ENCODE results near the gene EPS15. TPM values are rescaled to one million over a fixed set of nuclear protein-coding genes. Genes with fewer than 3 reads are reported as not detected.
A peak's percentile ranks its signal among the peaks of the same experiment; 100 is the strongest.
"Not testable (repeated sequence)": the region's sequence is repeated elsewhere in the genome, so short reads cannot be mapped to it uniquely, and the experiment has no call there.

Gene EPS15
- total RNA-seq, 1 donor from 2014 or later: 66.1 TPM

GRCh38 chr1:51489472-51489871, 29.6 kb downstream of the EPS15 start:
- DNase-seq (ENCODE audit: missing footprints) (no peak), ATAC-seq (no peak)
- intact Hi-C loops (cut with DNase I): no loop called here

- ATAC-seq (no peak), DNase-seq (ENCODE audit: missing footprints) (no peak)
- intact Hi-C loops (cut with DNase I): no loop called here
Observed at GRCh38 chr1:51488372-51489050, 30.6 kb downstream of the EPS15 start.

- DNase-seq (ENCODE audit: missing footprints): no peak
- intact Hi-C loops (cut with DNase I): no loop called here
- peak; percentile 75 for ATAC-seq
Observed at GRCh38 chr1:51487628-51488027, 31.4 kb downstream of the EPS15 start.

- no peak for ATAC-seq
- intact Hi-C loops (cut with DNase I): no loop called here
- no peak for DNase-seq (ENCODE audit: missing footprints)
Observed at GRCh38 chr1:51484591-51484990, 34.5 kb downstream of the EPS15 start.

GRCh38 chr1:51482881-51483280, 36.2 kb downstream of the EPS15 start:
- DNase-seq (ENCODE audit: missing footprints): no peak
- intact Hi-C loops (cut with DNase I): no loop called here
- no peak for ATAC-seq

DNA sequence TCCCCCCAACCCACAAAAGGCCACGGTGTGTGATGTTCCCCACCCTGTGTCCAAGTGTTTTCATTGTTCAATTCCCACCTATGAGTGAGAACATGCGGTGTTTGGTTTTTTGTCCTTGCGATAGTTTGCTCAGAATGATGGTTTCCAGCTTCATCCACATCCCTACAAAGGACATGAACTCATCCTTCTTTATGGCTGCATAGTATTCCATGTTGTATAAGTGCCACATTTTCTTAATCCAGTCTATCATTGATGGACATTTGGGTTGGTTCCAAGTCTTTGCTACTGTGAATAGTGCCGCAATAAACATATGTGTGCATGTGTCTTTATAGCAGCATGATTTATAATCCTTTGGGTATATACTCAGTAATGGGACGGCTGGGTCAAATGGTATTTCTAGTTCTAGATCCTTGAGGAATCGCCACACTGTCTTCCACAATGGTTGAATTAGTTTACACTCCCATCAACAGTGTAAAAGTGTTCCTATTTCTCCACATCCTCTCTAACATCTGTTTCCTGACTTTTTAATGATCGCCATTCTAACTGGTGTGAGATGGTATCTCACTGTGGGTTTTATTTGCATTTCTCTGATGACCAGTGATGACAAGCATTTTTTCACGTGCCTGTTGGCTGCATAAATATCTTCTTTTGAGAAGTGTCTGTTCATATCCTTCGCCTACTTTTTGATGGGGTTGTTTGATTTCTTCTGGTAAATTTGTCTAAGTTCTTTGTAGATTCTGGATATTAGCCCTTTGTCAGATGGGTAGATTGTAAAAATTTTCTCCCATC, 44.0 kb downstream of the EPS15 start:
- DNase-seq (ENCODE audit: missing footprints); ATAC-seq; intact Hi-C loops (cut with DNase I): not testable (repeated sequence)

DNA sequence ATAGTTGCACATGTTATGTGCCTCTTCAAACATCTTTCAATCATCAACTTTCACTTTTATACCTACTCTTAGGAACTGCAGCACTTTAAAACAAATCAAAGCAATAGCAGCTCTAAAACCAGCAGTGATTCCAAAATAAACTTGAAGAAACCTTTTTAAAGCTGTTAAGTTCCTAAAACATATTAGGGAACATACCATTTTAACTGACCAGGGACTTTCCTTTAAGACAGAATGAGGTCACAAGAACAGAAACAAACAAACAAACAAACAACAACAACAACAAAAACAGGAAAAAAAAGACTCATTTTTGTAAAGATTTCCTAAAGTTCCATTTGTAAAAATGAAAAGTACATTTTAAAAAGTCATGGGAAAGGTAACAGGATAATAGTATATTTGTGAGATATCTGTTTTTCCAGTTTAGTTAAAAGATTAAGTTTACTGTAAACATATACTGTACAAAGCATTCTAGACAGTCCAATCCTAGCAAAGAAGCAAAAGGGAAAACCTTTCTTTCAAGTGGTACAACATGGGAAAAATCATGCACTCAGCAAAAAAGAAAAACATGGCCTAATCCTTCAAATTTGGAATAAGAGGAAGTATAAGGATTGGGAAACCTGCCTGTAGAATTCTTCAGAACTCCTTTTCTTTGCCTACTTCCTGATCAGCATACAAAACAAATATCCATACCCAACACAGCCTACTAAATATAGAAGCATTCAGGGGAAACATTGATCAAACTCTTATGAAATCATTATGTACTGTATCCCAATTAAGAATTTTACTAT, 45.5 kb downstream of the EPS15 start:
- peak; percentile 44 for ATAC-seq
- intact Hi-C loops (cut with DNase I): no loop called here

GRCh38 chr1:51472359-51472758, 46.7 kb downstream of the EPS15 start:
- ATAC-seq (peak; percentile 81), DNase-seq (ENCODE audit: missing footprints) (no peak)
- intact Hi-C loops (cut with DNase I): no loop called here

More for the DNA sequence above, 45.5 kb downstream of the EPS15 start:
- DNase-seq (ENCODE audit: missing footprints): no peak

DNA sequence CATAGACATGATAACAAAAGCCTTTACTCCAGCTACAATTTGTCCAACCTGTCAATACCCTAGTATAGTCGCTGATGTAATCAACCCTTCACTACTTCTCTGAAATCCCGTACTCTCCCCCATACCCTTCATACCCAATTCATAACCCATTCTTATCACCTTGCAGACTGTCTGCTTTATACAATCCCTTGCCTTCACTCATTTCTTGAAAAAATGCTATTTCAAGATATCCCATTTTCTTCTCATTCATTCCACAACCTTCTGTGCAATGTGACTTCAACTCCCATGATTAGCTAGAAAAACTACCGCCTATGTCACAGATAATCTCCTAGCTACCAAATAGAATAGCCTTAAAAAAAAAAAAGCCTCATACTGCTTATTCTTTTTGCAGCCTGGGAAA, 49.5 kb downstream of the EPS15 start:
- ATAC-seq (no peak), DNase-seq (ENCODE audit: missing footprints) (no peak)
- intact Hi-C loops (cut with DNase I): no loop called here

DNA sequence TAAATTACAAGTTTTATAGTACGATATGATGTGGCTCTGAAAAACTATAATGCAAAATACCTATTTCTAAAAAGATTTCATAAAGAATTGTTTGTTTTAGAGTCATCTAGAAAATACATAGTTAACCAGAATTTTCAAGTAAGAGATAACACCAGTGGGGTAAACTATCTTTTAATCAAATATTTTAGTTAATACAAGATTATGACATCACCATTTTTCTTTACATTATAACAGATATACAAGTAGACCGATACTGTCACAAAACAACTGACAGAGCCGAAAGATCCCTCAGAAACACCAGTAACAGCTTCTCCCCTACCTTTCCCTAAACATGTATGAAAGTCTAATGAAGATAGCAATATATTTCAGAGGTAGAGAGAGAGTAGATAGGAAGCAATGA, 54.2 kb downstream of the EPS15 start:
- DNase-seq (ENCODE audit: missing footprints) (no peak), ATAC-seq (no peak)
- intact Hi-C loops (cut with DNase I): no loop called here

DNA sequence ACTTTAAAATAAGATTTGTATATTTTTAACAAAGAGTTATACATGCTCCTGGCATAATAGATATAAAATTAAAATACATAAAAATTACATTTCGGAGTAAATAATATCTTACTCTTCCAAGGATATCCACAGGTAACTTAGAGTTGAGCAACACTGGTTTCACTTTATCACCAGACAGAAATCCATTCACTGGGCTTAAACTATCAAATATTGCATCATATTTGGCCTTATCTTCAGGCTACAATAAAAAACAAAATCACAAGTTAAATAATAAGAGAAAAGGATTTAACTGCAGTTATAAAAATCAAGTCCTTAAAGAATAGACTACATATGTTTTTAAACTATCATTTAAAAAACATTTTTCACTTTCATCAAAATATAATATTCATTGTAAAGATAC, 55.5 kb downstream of the EPS15 start:
- intact Hi-C loops (cut with DNase I): no loop called here
- ATAC-seq (no peak), DNase-seq (ENCODE audit: missing footprints) (no peak)

DNA sequence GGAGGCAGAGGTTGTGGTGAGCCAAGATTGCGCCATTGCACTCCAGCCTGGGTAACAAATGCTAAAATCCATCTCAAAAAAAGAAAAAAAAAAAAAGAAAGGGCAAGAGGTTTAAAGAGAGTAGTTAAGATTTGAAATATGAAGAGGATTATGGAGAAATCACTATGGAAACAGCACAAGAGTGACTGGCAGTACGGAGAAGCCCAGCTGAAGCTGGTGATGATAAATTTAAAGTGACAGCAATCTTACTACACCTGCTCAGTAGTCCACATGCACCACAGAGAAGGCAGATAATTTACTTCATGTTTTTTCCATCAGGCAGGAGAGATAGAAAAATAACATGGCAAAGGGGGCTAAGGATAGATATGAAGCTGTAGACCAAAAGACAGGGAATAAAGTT, 56.8 kb downstream of the EPS15 start:
- ATAC-seq; DNase-seq (ENCODE audit: missing footprints); intact Hi-C loops (cut with DNase I): not testable (repeated sequence)

DNA sequence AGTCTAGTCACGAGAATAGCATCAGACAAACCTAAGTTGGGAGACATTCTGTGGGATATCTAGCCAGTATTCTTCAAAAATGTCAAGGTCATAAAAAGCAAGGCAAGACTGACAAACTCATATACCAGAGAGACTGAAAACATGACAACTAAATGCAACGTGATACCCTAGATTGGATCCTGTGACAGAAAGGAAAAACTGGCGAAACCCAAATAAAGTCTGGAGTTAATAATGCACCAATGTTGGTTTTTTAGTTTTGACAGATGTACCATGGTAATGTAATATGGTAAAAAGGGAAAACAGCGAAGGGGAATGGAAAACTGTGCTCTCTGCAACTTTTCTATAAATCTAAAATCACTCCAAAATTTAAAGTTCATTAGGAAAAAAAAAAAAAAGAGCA, 64.5 kb downstream of the EPS15 start:
- intact Hi-C loops (cut with DNase I): no loop called here
- DNase-seq (ENCODE audit: missing footprints) (no peak), ATAC-seq (no peak)

GRCh38 chr1:51453010-51453409, 66.1 kb downstream of the EPS15 start:
- no peak for DNase-seq (ENCODE audit: missing footprints)
- no peak for ATAC-seq
- intact Hi-C loops (cut with DNase I): no loop called here

GRCh38 chr1:51448844-51449454, 70.1 kb downstream of the EPS15 start:
- DNase-seq (ENCODE audit: missing footprints); ATAC-seq; intact Hi-C loops (cut with DNase I): not testable (repeated sequence)

GRCh38 chr1:51445351-51446090, 73.5 kb downstream of the EPS15 start:
- intact Hi-C loops (cut with DNase I): no loop called here
- DNase-seq (ENCODE audit: missing footprints): no peak
- peak; percentile 60 for ATAC-seq

DNA sequence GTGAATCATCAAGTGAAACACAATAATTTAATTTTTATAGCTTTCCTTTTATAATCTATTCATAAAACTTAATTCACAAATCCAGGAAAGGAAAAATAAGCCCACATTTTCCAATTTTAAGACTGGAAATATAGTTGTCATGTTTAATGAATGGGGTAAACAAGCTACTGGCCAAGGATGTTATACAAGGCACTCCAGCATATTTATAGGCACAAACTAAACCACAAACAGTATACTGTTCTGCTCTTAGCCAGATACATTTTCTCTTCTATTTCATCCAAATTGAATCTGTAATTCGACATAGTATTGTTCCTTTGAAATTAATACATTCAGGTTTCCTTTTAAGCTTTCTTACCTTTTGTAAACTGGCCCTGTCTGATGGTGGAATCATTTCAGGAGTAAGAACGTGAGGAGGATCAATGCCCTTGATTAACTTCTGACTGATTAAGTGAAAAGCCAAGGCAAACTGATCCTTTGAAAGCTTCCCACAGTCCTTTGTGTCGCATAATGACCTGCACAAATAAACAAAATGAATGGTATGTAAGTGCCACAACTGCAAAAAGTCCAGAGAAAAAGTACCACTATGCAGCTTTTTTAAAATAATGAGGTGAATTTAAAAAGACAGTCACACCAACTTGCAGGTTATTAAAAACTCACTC, 74.4 kb downstream of the EPS15 start:
- ATAC-seq (no peak), DNase-seq (ENCODE audit: missing footprints) (no peak)
- intact Hi-C loops (cut with DNase I): no loop called here

GRCh38 chr1:51444096-51444495, 75.0 kb downstream of the EPS15 start:
- DNase-seq (ENCODE audit: missing footprints) (no peak), ATAC-seq (no peak)
- intact Hi-C loops (cut with DNase I): no loop called here
